Caco-2 (cell line): Measurements from ENCODE around the gene COL20A1. TPM values are rescaled to one million over a fixed set of nuclear protein-coding genes. Genes with fewer than 3 reads are reported as not detected.
A peak's percentile ranks its signal among the peaks of the same experiment; 100 is the strongest.
"Not testable (repeated sequence)": the region's sequence is repeated elsewhere in the genome, so short reads cannot be mapped to it uniquely, and the experiment has no call there.

Experiments
- BruUV-seq: library from RNA; stranded (reverse); fragments of 400-500 nt; replicated peaks from 2 replicates; lab custom pipeline; 2021; lab: Mats Ljungman, UMichigan
- CTCF ChIA-PET: fragments of 300-600 bp; sonication (Branson Sonifier 250); formaldehyde crosslinking; loops from one replicate; lab custom pipeline; 2022; ENCODE audit warnings: antibody characterized with exemption; lab: Charles Lee
- POLR2A ChIA-PET: fragments of 300-600 bp; sonication (Branson Sonifier 250); formaldehyde crosslinking; loops from one replicate; lab custom pipeline; 2022; ENCODE audit warnings: antibody characterized with exemption; lab: Charles Lee
- DNase-seq, 2 experiments: peaks; one replicate each; pipeline versions ENCODE4 v3.0.0 to v3.0.0-alpha.2; 2020 to 2022
- H3K27me3 ChIP-seq: replicated peaks from 2 replicates; pipeline ENCODE4 v1.6.0; 2011; ENCODE audit warnings: low read length; ENCODE audit not compliant: control insufficient read depth, insufficient read depth
- H3K36me3 ChIP-seq: 2 replicates; pipeline ENCODE4 v1.5.1; 2011; ENCODE audit warnings: low read length; ENCODE audit not compliant: control insufficient read depth, insufficient read depth
- H3K4me1 ChIP-seq: fragments of 250-450 bp; sonication (Bioruptor Pico); 2 replicates; pipeline ENCODE4 v1.5.1; 2020; ENCODE audit warnings: mild to moderate bottlenecking
- H3K4me3 ChIP-seq: 2 replicates; pipeline ENCODE4 v1.5.1; 2011; ENCODE audit warnings: low read depth, mild to moderate bottlenecking, control low read depth, low read length
- H3K9me3 ChIP-seq: fragments of 250-450 bp; sonication (Bioruptor Pico); 2 replicates; pipeline ENCODE4 v1.5.1; 2020; ENCODE audit warnings: mild to moderate bottlenecking, moderate library complexity
- H3K27ac Mint-ChIP-seq: one replicate; pipeline ENCODE4 v1.8.0; 2022; ENCODE audit warnings: mixed read lengths; ENCODE audit not compliant: unreplicated experiment
- H3K27me3 Mint-ChIP-seq: one replicate; pipeline ENCODE4 v1.8.0; 2022; ENCODE audit warnings: mixed read lengths; ENCODE audit not compliant: insufficient read depth, unreplicated experiment
- H3K36me3 Mint-ChIP-seq: one replicate; pipeline ENCODE4 v1.8.0; 2022; ENCODE audit warnings: mild to moderate bottlenecking, mixed read lengths; ENCODE audit not compliant: insufficient read depth, unreplicated experiment
- H3K4me1 Mint-ChIP-seq: one replicate; pipeline ENCODE4 v1.8.0; 2022; ENCODE audit warnings: low read depth, mixed read lengths; ENCODE audit not compliant: unreplicated experiment
- H3K4me3 Mint-ChIP-seq: one replicate; pipeline ENCODE4 v1.8.0; 2022; ENCODE audit warnings: mild to moderate bottlenecking, moderate library complexity, mixed read lengths; ENCODE audit not compliant: unreplicated experiment
- H3K9me3 Mint-ChIP-seq: one replicate; pipeline ENCODE4 v1.8.0; 2022; ENCODE audit warnings: mixed read lengths; ENCODE audit not compliant: unreplicated experiment
- CTCF ChIP-seq, 2 experiments: fragments of 200-600 bp in 1 of 2; IDR thresholded peaks; 1 replicate in 1 of 2; 2 replicates in 1 of 2; pipeline versions ENCODE4 v1.5.1 to v1.8.0; 2011 to 2022; ENCODE audit warnings: antibody characterized with exemption in 1 of 2, control low read depth in 1 of 2, inconsistent platforms in 1 of 2, low read depth in 1 of 2, low read length in 1 of 2, mild to moderate bottlenecking in 1 of 2, moderate library complexity in 1 of 2; ENCODE audit not compliant: insufficient read depth in 1 of 2, severe bottlenecking in 1 of 2, unreplicated experiment in 1 of 2
- intact Hi-C: fragments of 100-400 bp; cut with micrococcal nuclease; formaldehyde crosslinking; loops from one replicate; pipeline ENCODE4 v1.10.0; 2022; ENCODE audit not compliant: unreplicated experiment
- total RNA-seq: library from RNA; stranded (reverse); gene quantifications from 2 replicates; pipeline ENCODE4 v1.2.3, GENCODE V29; 2022

Gene COL20A1
- total RNA-seq, 1 experiment from 2014 or later: 0.27 TPM

DNA sequence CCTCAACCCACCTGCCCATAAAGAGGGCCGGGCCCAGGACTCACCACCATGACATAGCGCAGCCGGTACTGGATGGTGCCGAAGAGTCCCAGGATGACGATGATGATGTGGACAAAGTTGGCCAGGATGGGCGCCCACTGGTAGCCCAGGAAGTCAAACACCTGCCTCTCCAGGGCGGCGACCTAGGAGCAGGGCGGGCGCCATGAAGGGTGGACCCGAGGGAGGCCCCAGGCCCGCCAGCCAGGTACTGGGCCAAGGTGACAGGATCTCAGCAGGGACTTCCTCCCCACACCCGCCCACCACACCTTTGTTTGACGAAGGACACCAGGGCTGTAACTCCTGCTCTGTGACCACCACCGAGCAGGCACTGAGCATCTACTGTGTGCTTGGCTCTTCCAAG lies 43.1 kb upstream of the COL20A1 start:
- peaks cover 43% of the 10 kb centered on the region for H3K4me1 ChIP-seq
- H3K36me3 ChIP-seq: no peaks in the 10 kb centered on the region
- intact Hi-C loops: loop anchor here (2.0 kb wide), 1 partner anchor 23 kb away; the partner anchor contains the start of gene ARFGAP1
- Mint-ChIP-seq H3K27me3 (no peaks in the 10 kb centered on the region), H3K36me3 (peaks cover 9% of the 10 kb centered on the region), H3K27ac (peak overlapping the region; percentile 1), H3K4me1 (peaks cover 26% of the 10 kb centered on the region), H3K4me3 (no peak overlapping the region), H3K9me3 (no peaks in the 10 kb centered on the region)
- no peak overlapping the region for H3K4me3 ChIP-seq
- POLR2A ChIA-PET: no interaction called here
- no peak for TF ChIP-seq CTCF (IDR thresholded peaks at IDR 0.05; ENCODE audit: insufficient read depth in 1 of 2, low read depth in 1 of 2, low read length in 1 of 2, severe bottlenecking in 1 of 2, unreplicated experiment in 1 of 2)
- no peaks in the 10 kb centered on the region for H3K27me3 ChIP-seq
- H3K9me3 ChIP-seq: no peaks in the 10 kb centered on the region
- CTCF ChIA-PET: interaction anchor here (1.9 kb wide), 1 partner anchor 27 kb away, joined by 19 read pairs; no protein-coding TSS in a partner anchor
- no peak for DNase-seq
- no TSS peak for BruUV-seq

GRCh38 chr20:63251350-63251749 lies 41.6 kb upstream of the COL20A1 start:
- BruUV-seq, H3K36me3 ChIP-seq, H3K27me3 Mint-ChIP-seq, POLR2A ChIA-PET, H3K9me3 ChIP-seq, H3K9me3 Mint-ChIP-seq, H3K36me3 Mint-ChIP-seq, H3K4me3 Mint-ChIP-seq, H3K4me3 ChIP-seq, H3K27me3 ChIP-seq: not testable (repeated sequence)
- peaks cover 58% of the 10 kb centered on the region for H3K4me1 ChIP-seq
- Mint-ChIP-seq H3K27ac (peak overlapping the region; percentile 5), H3K4me1 (peaks cover 41% of the 10 kb centered on the region)
- peak; percentile 35 to 69 for TF ChIP-seq CTCF (IDR thresholded peaks at IDR 0.05; ENCODE audit: insufficient read depth in 1 of 2, low read depth in 1 of 2, low read length in 1 of 2, severe bottlenecking in 1 of 2, unreplicated experiment in 1 of 2)
- intact Hi-C loops: loop anchor here (1.0 to 2.0 kb wide), 2 partner anchors 21 to 28 kb away; partner anchors contain the start of gene ARFGAP1
- CTCF ChIA-PET: interaction anchor here (0.6 to 3.2 kb wide), 4 partner anchors 17 to 376 kb away, joined by 3 to 23 read pairs (median 9); no protein-coding TSS in a partner anchor
- peak; percentile 78 for DNase-seq

- intact Hi-C loops: no loop called here
- H3K4me3 Mint-ChIP-seq: no peak overlapping the region
Measured at GRCh38 chr20:63252284-63252711, 40.7 kb upstream of the COL20A1 start.

More at GRCh38 chr20:63252284-63252711, 40.7 kb upstream of the COL20A1 start:
- POLR2A ChIA-PET: no interaction called here
- no peak overlapping the region for H3K4me3 ChIP-seq
- no peaks in the 10 kb centered on the region for H3K9me3 ChIP-seq
- no peaks in the 10 kb centered on the region for H3K27me3 ChIP-seq
- Mint-ChIP-seq H3K9me3 (no peaks in the 10 kb centered on the region), H3K27me3 (no peaks in the 10 kb centered on the region), H3K27ac (no peak overlapping the region), H3K4me1 (peaks cover 48% of the 10 kb centered on the region), H3K36me3 (peaks cover 9% of the 10 kb centered on the region)
- BruUV-seq: no TSS peak
- DNase-seq: no peak
- no peak for TF ChIP-seq CTCF (IDR thresholded peaks at IDR 0.05; ENCODE audit: insufficient read depth in 1 of 2, low read depth in 1 of 2, low read length in 1 of 2, severe bottlenecking in 1 of 2, unreplicated experiment in 1 of 2)
- CTCF ChIA-PET: interaction anchor here (2.9 to 3.2 kb wide), 2 partner anchors 18 to 29 kb away, joined by 10 to 23 read pairs; no protein-coding TSS in a partner anchor
- peaks cover 59% of the 10 kb centered on the region for H3K4me1 ChIP-seq
- H3K36me3 ChIP-seq: no peaks in the 10 kb centered on the region
